Lung (tissue), 12 donors: Measurements from ENCODE around the gene TFF2. TPM values are rescaled to one million over a fixed set of nuclear protein-coding genes. Genes with fewer than 3 reads are reported as not detected.

ENCODE experiments used
- ATAC-seq: fragments of 200-7000 bp; cut with Tn5 transposase; one replicate; pipeline ENCODE4 v1.9.1; 2020; ENCODE audit warnings: moderate number of reproducible peaks; ENCODE audit not compliant: insufficient read depth, low FRiP score
- DNase-seq, 3 donors: peaks; one replicate each; pipeline ENCODE4 v3.0.0-alpha.2; 2013 to 2017
- H3K27ac ChIP-seq, 2 donors: one replicate each; pipeline ENCODE4 v1.5.1; 2013; ENCODE audit warnings: mild to moderate bottlenecking in 2 of 2, moderate library complexity in 2 of 2, control low read depth in 1 of 2, inconsistent platforms in 1 of 2, low read depth in 1 of 2, low read length in 1 of 2
- H3K27me3 ChIP-seq, 3 donors: one replicate each; pipeline ENCODE4 v1.5.1; 2013; ENCODE audit warnings: low read length in 2 of 3; ENCODE audit not compliant: control insufficient read depth in 3 of 3, insufficient read depth in 3 of 3
- H3K36me3 ChIP-seq, 4 donors: one replicate each; pipeline ENCODE4 v1.5.1; 2013; ENCODE audit warnings: low read length in 4 of 4, mild to moderate bottlenecking in 1 of 4, moderate library complexity in 1 of 4; ENCODE audit not compliant: control insufficient read depth in 4 of 4, insufficient read depth in 4 of 4
- H3K4me1 ChIP-seq, 5 donors: one replicate each; pipeline ENCODE4 v1.5.1; 2013; ENCODE audit warnings: low read length in 5 of 5, mild to moderate bottlenecking in 2 of 5, moderate library complexity in 1 of 5; ENCODE audit not compliant: control insufficient read depth in 5 of 5, insufficient read depth in 5 of 5
- H3K4me3 ChIP-seq: one replicate; pipeline ENCODE4 v1.5.1; 2013; ENCODE audit warnings: mild to moderate bottlenecking, control low read depth, moderate library complexity
- H3K9ac ChIP-seq, 2 donors: one replicate each; pipeline ENCODE4 v1.5.1; 2013; ENCODE audit warnings: low read length in 2 of 2, control low read depth in 1 of 2; ENCODE audit not compliant: insufficient read depth in 1 of 2
- H3K9me3 ChIP-seq, 4 donors: one replicate each; pipeline ENCODE4 v1.5.1; 2013; ENCODE audit warnings: low read length in 3 of 4, mild to moderate bottlenecking in 1 of 4, moderate library complexity in 1 of 4; ENCODE audit not compliant: control insufficient read depth in 4 of 4, insufficient read depth in 3 of 4
- CTCF ChIP-seq: IDR thresholded peaks from 2 replicates; pipeline ENCODE4 v1.5.1; 2012; ENCODE audit warnings: mild to moderate bottlenecking; ENCODE audit errors: control extremely low read depth, extremely low read depth
- WGBS, 2 donors: extraction: QIAGEN DNeasy Blood & Tissue Kit; methylation state at CpG; one replicate each; pipeline ENCODE4 v1.1.7; 2013; 5-methylcytosine and 5-hydroxymethylcytosine counted together
- polyA plus RNA-seq, 2 donors: library from polyadenylated mRNA; stranded (reverse); fragments of 200-250 nt; gene quantifications; one replicate each; pipeline ENCODE4 v1.2.1, GENCODE V29; 2013
- total RNA-seq, 2 donors: library from RNA; depleted of rRNA in 1 of 2; stranded (reverse); fragments of >200 nt in 1 of 2; gene quantifications; one replicate each; pipeline ENCODE4 v1.2.1, GENCODE V29; 2014 to 2021
- donor health status: control.
- donor health status: control.
- donor health status: Bipolar disorder and iron deficiency.
- donor health status: healthy.
- donor health status: DM: yes; HTN: yes; CAD: no.

TFF2 gene
- total and polyA plus RNA-seq, 4 donors: not detected

DNA sequence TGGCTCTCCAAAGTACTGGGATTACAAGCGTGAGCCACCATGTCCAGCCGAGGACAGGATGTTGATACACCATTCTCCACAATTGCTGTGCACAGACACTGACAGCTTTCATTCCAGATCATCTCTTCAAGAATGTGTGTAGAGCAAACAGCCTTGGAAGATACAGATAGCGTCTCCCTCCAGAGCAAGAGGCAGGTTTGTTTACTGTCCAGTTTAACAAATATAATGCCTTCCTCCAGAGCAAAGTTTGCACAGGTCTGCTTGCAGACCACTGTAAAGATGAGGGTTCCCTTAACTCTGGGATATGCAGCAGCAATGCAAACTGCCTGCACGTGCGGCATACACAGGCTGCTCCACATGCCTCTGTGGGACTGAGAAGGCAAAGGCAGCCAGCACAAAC lies 40.5 kb upstream of the TFF2 start:
- Histone ChIP-seq H3K4me1 (peaks cover 0 to 25% (median 3%) of the 10 kb centered on the region in 5 donors), H3K27me3 (peaks cover 0 to 2% (median 0%) of the 10 kb centered on the region in 3 donors), H3K27ac (no peak overlapping the region), H3K9me3 (no peaks in the 10 kb centered on the region), H3K36me3 (no peaks in the 10 kb centered on the region), H3K4me3 (no peak overlapping the region), H3K9ac (no peak overlapping the region)
- ATAC-seq (no peak), DNase-seq (no peak)
- WGBS, 2 donors: 85 to 90% methylated on average over 5 of the region's 5 CpGs
- no peak for TF ChIP-seq CTCF

DNA sequence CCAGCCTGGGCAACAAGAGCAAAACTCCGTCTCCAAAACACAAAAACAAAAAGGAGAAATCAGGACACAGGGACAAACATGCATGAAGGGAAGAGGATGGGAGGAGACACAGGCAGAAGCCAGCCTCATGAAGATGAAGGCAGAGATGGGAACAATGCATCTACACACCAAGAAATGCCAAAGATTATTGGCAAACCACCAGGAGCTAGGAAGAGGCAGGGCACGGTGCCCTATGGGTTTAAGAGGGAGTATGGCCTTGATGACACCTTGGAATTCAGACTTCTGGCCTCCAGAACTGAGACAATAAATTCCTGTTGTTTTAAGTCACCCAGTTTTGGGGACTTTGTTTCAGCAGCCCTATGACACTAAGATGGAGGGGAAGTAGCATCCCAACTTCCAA lies 39.9 kb upstream of the TFF2 start:
- 63 to 76% methylated on average over 2 of the region's 2 CpGs for whole genome bisulfite sequencing, 2 donors
- peaks cover 0 to 25% (median 3%) of the 10 kb centered on the region in 5 donors for H3K4me1 ChIP-seq
- H3K4me3 ChIP-seq: no peak overlapping the region
- peaks cover 0 to 2% (median 0%) of the 10 kb centered on the region in 3 donors for H3K27me3 ChIP-seq
- no peak overlapping the region for H3K9ac ChIP-seq
- H3K9me3 ChIP-seq: no peaks in the 10 kb centered on the region
- no peak overlapping the region for H3K27ac ChIP-seq
- H3K36me3 ChIP-seq: no peaks in the 10 kb centered on the region
- TF ChIP-seq CTCF: no peak
- ATAC-seq: no peak
- DNase-seq: no peak

- WGBS, 2 donors: 78 to 80% methylated on average over 5 of the region's 5 CpGs
- Histone ChIP-seq H3K27me3 (peaks cover 0 to 2% (median 0%) of the 10 kb centered on the region in 3 donors), H3K9me3 (no peaks in the 10 kb centered on the region), H3K4me3 (no peak overlapping the region), H3K27ac (no peak overlapping the region), H3K4me1 (peaks cover 0 to 25% (median 3%) of the 10 kb centered on the region in 5 donors), H3K9ac (no peak overlapping the region), H3K36me3 (no peaks in the 10 kb centered on the region)
- TF ChIP-seq CTCF: no peak
- no peak for DNase-seq
- ATAC-seq: no peak
Observed at GRCh38 chr21:42390193-42390592, 39.4 kb upstream of the TFF2 start.

DNA sequence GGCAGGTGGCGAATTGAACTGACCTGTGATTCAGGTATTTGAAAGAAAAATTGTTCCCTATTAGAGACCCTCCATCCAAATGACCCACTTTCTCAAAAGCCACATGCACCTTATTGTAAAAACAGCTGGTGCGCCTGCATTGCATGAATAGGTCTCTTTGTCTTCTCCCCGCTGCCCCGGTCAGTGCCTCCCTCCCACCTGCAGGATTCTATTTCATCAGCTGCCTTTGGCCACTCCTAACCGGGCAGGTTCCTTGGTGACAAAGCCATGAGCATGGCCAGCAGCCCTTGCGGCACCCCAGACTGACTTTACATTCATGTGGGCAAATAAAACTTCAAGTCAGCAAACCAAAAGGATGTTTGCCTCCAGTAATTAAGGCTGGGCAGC lies 38.6 kb upstream of the TFF2 start:
- 73 to 77% methylated on average over 6 of the region's 6 CpGs for WGBS, 2 donors
- ATAC-seq: no peak
- no peak overlapping the region for H3K9ac ChIP-seq

More for the DNA sequence above, 38.6 kb upstream of the TFF2 start:
- peak; percentile 41 to 62 (median 54) for DNase-seq
- Histone ChIP-seq H3K4me1 (peaks cover 0 to 25% (median 3%) of the 10 kb centered on the region in 5 donors), H3K27me3 (peaks cover 0 to 2% (median 0%) of the 10 kb centered on the region in 3 donors), H3K27ac (no peak overlapping the region), H3K9me3 (no peaks in the 10 kb centered on the region), H3K36me3 (no peaks in the 10 kb centered on the region), H3K4me3 (no peak overlapping the region)
- TF ChIP-seq CTCF: no peak
